VCaP (cell line): Measurements from ENCODE around the gene PYROXD2.
"Not testable (repeated sequence)": the region's sequence is repeated elsewhere in the genome, so short reads cannot be mapped to it uniquely, and the experiment has no call there.

Experiments
- H3K27ac ChIP-seq: fragments of 450-650 bp; 2 replicates; pipeline ENCODE4 v1.5.1; 2017
- TF ChIP-seq, protein P1 (sequence below): fragments of 450-650 bp; conservative IDR thresholded peaks from 2 replicates; pipeline ENCODE4 v1.5.1; 2017; ENCODE audit warnings: mild to moderate bottlenecking, moderate library complexity

Gene PYROXD2

GRCh38 chr10:98344589-98345038 lies 70.4 kb downstream of the PYROXD2 start:
- TF ChIP-seq, protein P1, sequence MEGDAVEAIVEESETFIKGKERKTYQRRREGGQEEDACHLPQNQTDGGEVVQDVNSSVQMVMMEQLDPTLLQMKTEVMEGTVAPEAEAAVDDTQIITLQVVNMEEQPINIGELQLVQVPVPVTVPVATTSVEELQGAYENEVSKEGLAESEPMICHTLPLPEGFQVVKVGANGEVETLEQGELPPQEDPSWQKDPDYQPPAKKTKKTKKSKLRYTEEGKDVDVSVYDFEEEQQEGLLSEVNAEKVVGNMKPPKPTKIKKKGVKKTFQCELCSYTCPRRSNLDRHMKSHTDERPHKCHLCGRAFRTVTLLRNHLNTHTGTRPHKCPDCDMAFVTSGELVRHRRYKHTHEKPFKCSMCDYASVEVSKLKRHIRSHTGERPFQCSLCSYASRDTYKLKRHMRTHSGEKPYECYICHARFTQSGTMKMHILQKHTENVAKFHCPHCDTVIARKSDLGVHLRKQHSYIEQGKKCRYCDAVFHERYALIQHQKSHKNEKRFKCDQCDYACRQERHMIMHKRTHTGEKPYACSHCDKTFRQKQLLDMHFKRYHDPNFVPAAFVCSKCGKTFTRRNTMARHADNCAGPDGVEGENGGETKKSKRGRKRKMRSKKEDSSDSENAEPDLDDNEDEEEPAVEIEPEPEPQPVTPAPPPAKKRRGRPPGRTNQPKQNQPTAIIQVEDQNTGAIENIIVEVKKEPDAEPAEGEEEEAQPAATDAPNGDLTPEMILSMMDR, result no peak
- H3K27ac ChIP-seq, result no peak overlapping the region

DNA sequence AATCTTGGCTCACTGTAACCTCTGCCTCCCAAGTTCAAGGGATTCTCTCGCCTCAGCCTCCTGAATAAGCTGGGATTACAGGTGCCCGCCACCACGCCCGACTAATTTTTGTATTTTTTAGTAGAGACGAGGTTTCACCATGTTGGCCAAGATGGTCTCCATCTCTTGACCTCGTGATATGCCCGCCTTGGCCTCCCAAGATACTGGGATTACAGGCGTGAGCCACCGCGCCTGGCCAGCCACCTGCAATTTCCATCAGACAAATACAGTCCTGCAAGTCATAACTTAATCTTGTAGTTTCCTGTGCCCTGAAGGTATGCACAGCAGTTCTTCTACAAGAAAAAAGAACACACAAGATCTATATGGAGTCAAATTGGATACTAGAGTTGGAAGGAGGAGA lies 73.3 kb downstream of the PYROXD2 start:
- not testable (repeated sequence) for H3K27ac ChIP-seq

DNA sequence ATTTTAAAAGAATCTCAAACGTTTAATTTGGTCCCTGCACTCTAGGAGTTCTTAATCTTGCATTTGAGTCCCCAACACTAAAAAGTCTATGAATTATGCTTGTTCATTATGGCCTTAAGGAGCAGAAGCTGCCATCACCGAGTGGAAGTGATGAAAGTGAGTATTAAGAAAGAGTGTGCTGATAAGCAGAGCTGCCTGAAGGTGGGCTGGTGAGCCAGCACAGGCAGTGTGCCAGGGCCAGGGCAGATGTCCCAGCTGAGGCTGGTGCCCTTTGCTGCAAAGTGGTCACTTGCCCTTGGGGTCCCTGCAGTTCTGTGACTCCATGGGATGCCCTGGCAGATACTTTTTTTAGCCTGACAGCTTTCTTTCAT lies 74.1 kb downstream of the PYROXD2 start:
- no peak overlapping the region for H3K27ac ChIP-seq
- TF ChIP-seq, protein P1, result peak; percentile 31; the same call in 1 of the 2 replicates

DNA sequence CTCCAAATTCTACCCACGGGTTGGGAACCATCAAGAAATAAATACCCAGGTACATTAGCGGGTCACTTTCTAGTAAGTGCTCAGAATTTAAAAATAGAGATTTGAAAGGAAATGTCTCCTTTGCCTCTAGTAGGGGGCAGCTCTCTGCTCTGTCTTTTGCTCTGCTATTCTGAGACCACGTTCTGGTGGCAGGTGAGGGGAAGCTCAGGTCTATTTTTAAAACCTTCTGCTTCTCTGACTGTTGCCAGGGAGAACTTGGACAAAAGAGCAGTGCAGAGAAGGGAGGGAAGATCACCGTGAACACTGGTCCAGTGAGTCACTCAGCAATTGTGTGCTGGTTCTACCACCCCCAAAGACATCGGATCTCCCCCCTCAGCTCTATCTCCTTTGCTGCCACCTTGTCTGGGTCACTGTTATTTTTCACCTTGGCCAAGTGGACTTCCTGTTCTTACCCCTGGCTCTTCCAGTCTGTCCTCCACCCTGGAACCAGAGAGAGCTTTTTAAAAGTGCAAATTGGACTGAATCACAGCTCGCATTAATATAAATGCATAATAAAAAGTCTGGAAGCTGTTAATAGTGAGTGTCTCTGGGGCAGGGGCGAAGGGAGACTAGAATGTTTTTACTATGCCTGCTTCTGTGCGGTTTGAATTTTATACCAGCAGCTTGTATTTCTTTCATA lies 74.6 kb downstream of the PYROXD2 start:
- no peak overlapping the region for H3K27ac ChIP-seq
- TF ChIP-seq, protein P1, result no peak

- no peak overlapping the region for H3K27ac ChIP-seq
- TF ChIP-seq, protein P1, result no peak
These were observed 75.2 kb downstream of the PYROXD2 start for GRCh38 chr10:98339799-98340198.

GRCh38 chr10:98338896-98339295 lies 76.1 kb downstream of the PYROXD2 start:
- TF ChIP-seq, protein P1, result no peak
- no peak overlapping the region for H3K27ac ChIP-seq

DNA sequence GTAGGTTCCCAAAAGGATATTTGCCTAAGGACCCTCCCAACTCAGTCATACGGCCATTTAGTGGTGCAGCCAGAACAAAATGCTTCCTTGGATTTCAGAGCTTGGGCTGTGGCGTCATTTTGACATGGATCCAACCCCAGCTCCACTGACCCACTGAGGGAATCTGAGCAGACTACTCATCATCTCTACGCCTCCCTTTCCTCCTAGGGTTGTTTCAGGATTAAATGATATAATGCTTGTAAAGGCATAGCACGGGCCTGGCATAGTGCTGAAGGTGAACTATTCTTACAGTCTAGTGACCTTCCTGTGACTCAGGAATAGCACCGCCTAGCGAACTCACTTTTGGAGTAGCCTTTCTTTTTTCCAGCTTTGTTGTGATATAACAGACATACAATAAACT lies 76.7 kb downstream of the PYROXD2 start:
- no peak overlapping the region for H3K27ac ChIP-seq
- TF ChIP-seq, protein P1, result no peak

DNA sequence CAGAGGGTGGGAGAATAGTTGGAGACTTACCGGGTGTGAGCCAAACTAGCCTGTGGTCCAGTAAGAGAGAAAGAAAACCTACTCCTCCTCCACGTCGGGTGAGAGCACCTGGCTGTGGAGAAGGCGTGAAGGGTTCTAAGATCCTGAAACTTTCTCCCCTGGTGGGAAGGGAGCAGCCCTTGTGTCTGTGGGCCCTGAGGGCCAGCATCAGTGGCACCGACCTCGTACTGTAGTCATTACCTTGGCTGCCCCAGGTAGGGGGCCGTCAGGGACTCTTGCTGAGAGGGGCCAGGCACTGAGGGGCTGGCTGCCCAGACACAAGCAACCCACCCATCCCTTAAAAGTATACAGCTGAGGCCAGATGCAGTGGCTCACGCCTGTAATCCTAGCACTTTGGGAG lies 77.5 kb downstream of the PYROXD2 start:
- TF ChIP-seq, protein P1, result no peak
- H3K27ac ChIP-seq, result no peak overlapping the region
